A549 (cell line): ENCODE measurements around the gene ZBED4. TPM values are rescaled to one million over a fixed set of nuclear protein-coding genes. Genes with fewer than 3 reads are reported as not detected.

Source experiments
- ATAC-seq, 2 experiments: fragments of 200-7000 bp in 1 of 2; fragments of >200 bp in 1 of 2; cut with Nextera tagmentation in 1 of 2; cut with Tn5 transposase in 1 of 2; 3 replicates each; pipeline versions ENCODE4 v1.8.0 to v1.9.1; 2018 to 2020; ENCODE audit warnings: mild to moderate bottlenecking in 1 of 2, moderate library complexity in 1 of 2
- CTCF ChIA-PET: fragments of 300-600 bp; sonication (Branson Sonifier 250); formaldehyde crosslinking; extraction: SDS; loops from one replicate; lab custom pipeline; 2021; ENCODE audit warnings: antibody characterized with exemption, inconsistent platforms; lab: Yijun Ruan, JAX
- POLR2A ChIA-PET: fragments of 350-600 bp; formaldehyde crosslinking; extraction: SDS; loops from one replicate; lab custom pipeline; 2021; ENCODE audit warnings: antibody characterized with exemption, inconsistent platforms; lab: Yijun Ruan, JAX
- DNase-seq, 2 experiments: peaks; one replicate each; pipeline versions ENCODE4 v3.0.0 to v3.0.0-alpha.2; 2011 to 2016; ENCODE audit warnings: low read depth in 1 of 2, low spot score in 1 of 2
- FAIRE-seq: peaks from 2 replicates; lab custom pipeline; 2011; peaks lifted over from hg19 to GRCh38; lab: Jason Lieb, UNC
- H3K27ac ChIP-seq, 2 experiments: fragments of >200 bp; sonication (Bioruptor Twin); formaldehyde crosslinking; 3 replicates each; pipeline ENCODE4 v1.5.1; 2016 to 2017
- H3K4me1 ChIP-seq: fragments of >200 bp; sonication (Bioruptor Twin); formaldehyde crosslinking; 3 replicates; pipeline ENCODE4 v1.6.1; 2016
- H3K4me2 ChIP-seq: fragments of >200 bp; sonication (Bioruptor Twin); formaldehyde crosslinking; 3 replicates; pipeline ENCODE4 v1.6.1; 2016
- H3K4me3 ChIP-seq: fragments of >200 bp; sonication (Bioruptor Twin); formaldehyde crosslinking; 3 replicates; pipeline ENCODE4 v1.5.1; 2016
- H3K9me3 ChIP-seq: fragments of >200 bp; sonication (Bioruptor Twin); formaldehyde crosslinking; 3 replicates; pipeline ENCODE4 v1.6.1; 2016
- BHLHE40 ChIP-seq: IDR thresholded peaks from 2 replicates; pipeline ENCODE4 v1.6.1; 2012; ENCODE audit warnings: low read depth, low read length, inconsistent platforms
- CBX8 ChIP-seq: fragments of 200-600 bp; sonication (generic); IDR thresholded peaks from 2 replicates; pipeline ENCODE4 v1.6.1; 2016
- CEBPB ChIP-seq, 2 experiments: fragments of >200 bp in 1 of 2; sonication (Bioruptor Twin) in 1 of 2; formaldehyde crosslinking in 1 of 2; IDR thresholded peaks; 2 replicates each; pipeline ENCODE4 v1.6.1; 2012 to 2016
- CHD2 ChIP-seq: fragments of 150-350 bp; IDR thresholded peaks from 2 replicates; pipeline ENCODE4 v1.6.1; 2014; ENCODE audit warnings: low read length; ENCODE audit not compliant: partially characterized antibody
- ESRRA ChIP-seq: fragments of 150-350 bp; IDR thresholded peaks from 2 replicates; pipeline ENCODE4 v1.6.1; 2014; ENCODE audit warnings: mild to moderate bottlenecking, low read length, borderline replicate concordance
- FOSB ChIP-seq: fragments of 250-450 bp; sonication (Bioruptor Pico); IDR thresholded peaks from 2 replicates; pipeline ENCODE4 v1.5.0; 2020; ENCODE audit warnings: mild to moderate bottlenecking, moderate library complexity
- FOXS1 ChIP-seq: fragments of 250-450 bp; sonication (Bioruptor Pico); IDR thresholded peaks from 2 replicates; pipeline ENCODE4 v1.5.0; 2020; ENCODE audit warnings: mild to moderate bottlenecking, moderate library complexity
- HOXB13 ChIP-seq: fragments of 250-450 bp; sonication (Bioruptor Pico); IDR thresholded peaks from 2 replicates; pipeline ENCODE4 v1.5.0; 2020; ENCODE audit warnings: low read depth, mild to moderate bottlenecking, moderate library complexity
- MYC ChIP-seq: IDR thresholded peaks from 2 replicates; pipeline ENCODE4 v1.6.1; 2012; ENCODE audit warnings: mild to moderate bottlenecking, inconsistent platforms, low read length, improper control_type of control experiment, borderline replicate concordance
- NR3C1 ChIP-seq: fragments of >200 bp; sonication (Bioruptor Twin); formaldehyde crosslinking; IDR thresholded peaks from 3 replicates; pipeline ENCODE4 v1.6.1; 2017
- PHF8 ChIP-seq: fragments of 200-600 bp; sonication (generic); IDR thresholded peaks from 2 replicates; pipeline ENCODE4 v1.6.1; 2016; ENCODE audit warnings: low read depth, mild to moderate bottlenecking, antibody characterized with exemption, moderate library complexity, borderline replicate concordance
- POLR2AphosphoS2 ChIP-seq: conservative IDR thresholded peaks from 2 replicates; pipeline ENCODE4 v1.6.1; 2012; ENCODE audit warnings: low read length, improper control_type of control experiment, inconsistent platforms
- RAD21 ChIP-seq, 2 experiments: fragments of >200 bp in 1 of 2; sonication (Bioruptor Twin) in 1 of 2; formaldehyde crosslinking in 1 of 2; IDR thresholded peaks in 1 of 2; conservative IDR thresholded peaks in 1 of 2; 2 replicates in 1 of 2; 3 replicates in 1 of 2; pipeline ENCODE4 v1.6.1; 2012 to 2018; ENCODE audit warnings: inconsistent platforms in 1 of 2
- RCOR1 ChIP-seq: fragments of 150-350 bp; IDR thresholded peaks from 2 replicates; pipeline ENCODE4 v1.6.1; 2014; ENCODE audit warnings: antibody characterized with exemption, low read length, low read depth
- RNF2 ChIP-seq: fragments of 200-600 bp; sonication (generic); IDR thresholded peaks from 2 replicates; pipeline ENCODE4 v1.6.1; 2016; ENCODE audit warnings: low read depth, mild to moderate bottlenecking, antibody characterized with exemption, moderate library complexity, borderline replicate concordance
- ZC3H11A ChIP-seq: fragments of 450-650 bp; IDR thresholded peaks from 2 replicates; pipeline ENCODE4 v1.6.1; 2014; ENCODE audit warnings: antibody characterized with exemption, mild to moderate bottlenecking
- ZNF302 ChIP-seq: fragments of 250-450 bp; sonication (Bioruptor Pico); IDR thresholded peaks from 2 replicates; pipeline ENCODE4 v1.9.0; 2021; ENCODE audit warnings: inconsistent platforms, mild to moderate bottlenecking, moderate library complexity
- WGBS: methylation state at CpG from one replicate; pipeline ENCODE4 v1.1.6; 2017; ENCODE audit errors: missing lambda C conversion rate; 5-methylcytosine and 5-hydroxymethylcytosine counted together
- polyA plus RNA-seq, 4 experiments: library from polyadenylated mRNA; depleted of rRNA in 3 of 4; stranded (reverse); fragments of >200 nt; fragmentation: RNase III in 1 of 4; extraction: RNeasy Plus Mini Kit Qiagen cat#74134 plus additional on column Dnase treatment in 1 of 4; gene quantifications; 2 replicates in 3 of 4; 3 replicates in 1 of 4; pipeline ENCODE4 v1.2.3, GENCODE V29; 2011 to 2017
- TF ChIP-seq, protein P1 (sequence below): fragments of >200 bp; sonication (Bioruptor Twin); formaldehyde crosslinking; IDR thresholded peaks from 3 replicates; pipeline ENCODE4 v1.6.1; 2016
- TF ChIP-seq, protein P2 (sequence below): IDR thresholded peaks from 2 replicates; pipeline ENCODE4 v1.6.1; 2012; ENCODE audit warnings: low read depth, borderline replicate concordance
- TF ChIP-seq, protein P3 (sequence below): fragments of 250-450 bp; sonication (Bioruptor Pico); IDR thresholded peaks from 2 replicates; pipeline ENCODE4 v1.5.0; 2020; ENCODE audit warnings: low read depth, mild to moderate bottlenecking, moderate library complexity
- TF ChIP-seq, protein P4 (sequence below): fragments of 150-350 bp; IDR thresholded peaks from 2 replicates; pipeline ENCODE4 v1.6.1; 2014; ENCODE audit warnings: low read depth, mild to moderate bottlenecking, low read length

ZBED4 gene
- polyA plus RNA-seq, 2 of the 4 experiments (the other 2 are of a cell fraction) = 8.6 to 9.5 TPM

DNA sequence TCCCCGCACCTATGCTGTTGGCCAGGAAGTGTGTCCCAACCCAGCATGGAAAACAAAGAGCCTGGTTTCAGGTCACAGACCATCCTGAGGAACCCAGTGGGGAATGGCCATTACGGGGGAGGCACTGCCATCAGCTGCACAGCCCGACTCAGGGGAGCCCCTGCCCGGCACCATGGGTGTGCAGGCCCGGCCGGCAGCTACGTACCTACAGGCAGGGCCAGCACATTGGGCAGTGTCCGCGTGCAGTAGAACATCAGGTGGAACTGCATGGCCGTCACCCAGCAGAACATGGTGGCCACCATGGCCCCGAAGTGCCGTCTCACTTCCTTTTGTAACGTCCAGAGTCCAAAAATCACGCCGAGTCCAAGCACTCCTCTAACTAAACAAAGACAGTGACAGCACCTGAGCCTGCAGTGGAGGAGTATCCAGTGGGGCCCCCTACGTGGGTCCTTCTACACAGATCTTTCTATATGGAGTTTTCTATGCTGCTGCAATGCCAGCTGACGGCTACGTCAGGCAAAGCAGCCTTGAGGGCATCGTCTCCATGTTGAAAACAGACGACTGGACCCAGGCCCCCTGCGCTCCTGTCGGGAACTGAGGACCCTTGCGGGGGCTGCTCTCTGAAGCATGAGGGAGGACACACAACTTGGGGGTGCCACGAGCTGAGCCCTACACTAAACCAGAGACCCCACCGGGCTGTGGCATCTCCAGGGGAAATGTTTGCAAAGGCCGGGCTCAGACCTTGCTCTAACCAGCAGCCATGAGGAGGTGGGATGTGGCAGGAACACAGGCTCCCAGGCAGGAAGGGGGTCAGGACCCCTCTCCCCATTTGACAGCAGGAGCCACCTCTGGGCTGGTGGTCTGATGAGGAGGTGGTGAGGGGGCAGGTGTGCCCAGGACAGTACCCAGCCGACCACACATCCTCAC lies 56.8 kb downstream of the ZBED4 start:
- ATAC-seq (no peak), FAIRE-seq (no peak), DNase-seq (no peak)
- ChIA-PET CTCF (no interaction called here), POLR2A (no interaction called here)
- TF ChIP-seq, protein P1, sequence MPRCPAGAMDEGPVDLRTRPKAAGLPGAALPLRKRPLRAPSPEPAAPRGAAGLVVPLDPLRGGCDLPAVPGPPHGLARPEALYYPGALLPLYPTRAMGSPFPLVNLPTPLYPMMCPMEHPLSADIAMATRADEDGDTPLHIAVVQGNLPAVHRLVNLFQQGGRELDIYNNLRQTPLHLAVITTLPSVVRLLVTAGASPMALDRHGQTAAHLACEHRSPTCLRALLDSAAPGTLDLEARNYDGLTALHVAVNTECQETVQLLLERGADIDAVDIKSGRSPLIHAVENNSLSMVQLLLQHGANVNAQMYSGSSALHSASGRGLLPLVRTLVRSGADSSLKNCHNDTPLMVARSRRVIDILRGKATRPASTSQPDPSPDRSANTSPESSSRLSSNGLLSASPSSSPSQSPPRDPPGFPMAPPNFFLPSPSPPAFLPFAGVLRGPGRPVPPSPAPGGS = no peak
- TF ChIP-seq ZC3H11A (no peak), CEBPB (IDR thresholded peaks at IDR 0.05) (no peak), RAD21 (conservative IDR thresholded peaks at IDR 0.05 in 1 of 2, IDR thresholded peaks at IDR 0.05 in 1 of 2) (no peak), ESRRA (no peak), ZNF302 (CRISPR knock-in tag) (no peak), RCOR1 (no peak), NR3C1 (no peak), BHLHE40 (no peak), CBX8 (no peak), HOXB13 (CRISPR knock-in tag) (no peak), FOSB (no peak), FOXS1 (CRISPR knock-in tag) (no peak), POLR2AphosphoS2 (no peak), PHF8 (no peak)
- TF ChIP-seq, protein P2, sequence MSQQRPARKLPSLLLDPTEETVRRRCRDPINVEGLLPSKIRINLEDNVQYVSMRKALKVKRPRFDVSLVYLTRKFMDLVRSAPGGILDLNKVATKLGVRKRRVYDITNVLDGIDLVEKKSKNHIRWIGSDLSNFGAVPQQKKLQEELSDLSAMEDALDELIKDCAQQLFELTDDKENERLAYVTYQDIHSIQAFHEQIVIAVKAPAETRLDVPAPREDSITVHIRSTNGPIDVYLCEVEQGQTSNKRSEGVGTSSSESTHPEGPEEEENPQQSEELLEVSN = no peak
- TF ChIP-seq, protein P3, sequence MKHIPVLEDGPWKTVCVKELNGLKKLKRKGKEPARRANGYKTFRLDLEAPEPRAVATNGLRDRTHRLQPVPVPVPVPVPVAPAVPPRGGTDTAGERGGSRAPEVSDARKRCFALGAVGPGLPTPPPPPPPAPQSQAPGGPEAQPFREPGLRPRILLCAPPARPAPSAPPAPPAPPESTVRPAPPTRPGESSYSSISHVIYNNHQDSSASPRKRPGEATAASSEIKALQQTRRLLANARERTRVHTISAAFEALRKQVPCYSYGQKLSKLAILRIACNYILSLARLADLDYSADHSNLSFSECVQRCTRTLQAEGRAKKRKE (CRISPR knock-in tag) = no peak
- no peak overlapping the region for H3K27ac ChIP-seq
- no peaks in the 10 kb centered on the region for H3K9me3 ChIP-seq
- H3K4me3 ChIP-seq = no peak overlapping the region
- no peaks in the 10 kb centered on the region for H3K4me1 ChIP-seq
- H3K4me2 ChIP-seq = no peak overlapping the region
- 92% methylated on average over 13 of the region's 27 CpGs for WGBS

DNA sequence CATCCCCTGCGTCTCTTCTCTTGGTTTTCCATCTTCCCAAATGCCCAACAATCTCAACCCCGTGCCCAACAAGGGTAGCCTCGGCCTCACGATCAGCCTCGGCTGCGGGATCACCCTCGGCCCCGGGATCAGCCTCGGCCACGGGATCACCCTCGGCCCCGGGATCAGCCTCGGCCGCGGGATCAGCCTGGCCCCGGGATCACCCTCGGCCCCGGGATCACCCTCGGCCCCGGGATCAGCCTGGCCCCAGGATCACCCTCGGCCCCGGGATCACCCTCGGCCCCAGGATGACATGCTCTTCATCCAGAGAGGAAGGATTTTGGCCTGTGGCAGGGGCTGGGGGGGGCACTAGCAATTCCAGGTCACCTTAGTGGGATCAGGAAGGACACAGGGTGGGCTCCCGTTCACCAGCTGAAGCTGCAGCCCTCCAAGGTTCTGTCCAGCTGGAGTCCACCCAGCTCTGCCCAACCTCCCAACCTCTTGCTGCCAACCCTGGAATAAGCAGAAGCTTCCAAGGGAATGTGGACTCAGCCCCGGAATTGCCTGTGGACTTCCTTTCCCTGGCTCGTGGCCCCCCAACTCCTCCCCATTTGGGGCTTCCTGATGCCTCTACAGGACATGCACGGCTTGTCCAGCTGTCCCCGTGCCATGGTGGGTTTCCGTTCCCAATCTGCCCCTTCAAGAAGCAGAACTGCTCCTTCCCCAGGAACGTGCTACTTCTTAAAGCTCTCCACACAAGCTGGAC lies 58.4 kb downstream of the ZBED4 start:
- DNase-seq = no peak
- CTCF ChIA-PET = interaction anchor here (0.6 to 0.9 kb wide), 2 partner anchors 51 to 94 kb away, joined by 3 to 5 read pairs; no protein-coding TSS in a partner anchor
- WGBS = 91% methylated on average over 26 of the region's 30 CpGs
- no peak overlapping the region for H3K27ac ChIP-seq
- no peak for FAIRE-seq
- no peak overlapping the region for H3K4me2 ChIP-seq
- no peak for ATAC-seq
- TF ChIP-seq POLR2AphosphoS2 = no peak
- TF ChIP-seq CHD2 = no peak
- TF ChIP-seq, protein P4, sequence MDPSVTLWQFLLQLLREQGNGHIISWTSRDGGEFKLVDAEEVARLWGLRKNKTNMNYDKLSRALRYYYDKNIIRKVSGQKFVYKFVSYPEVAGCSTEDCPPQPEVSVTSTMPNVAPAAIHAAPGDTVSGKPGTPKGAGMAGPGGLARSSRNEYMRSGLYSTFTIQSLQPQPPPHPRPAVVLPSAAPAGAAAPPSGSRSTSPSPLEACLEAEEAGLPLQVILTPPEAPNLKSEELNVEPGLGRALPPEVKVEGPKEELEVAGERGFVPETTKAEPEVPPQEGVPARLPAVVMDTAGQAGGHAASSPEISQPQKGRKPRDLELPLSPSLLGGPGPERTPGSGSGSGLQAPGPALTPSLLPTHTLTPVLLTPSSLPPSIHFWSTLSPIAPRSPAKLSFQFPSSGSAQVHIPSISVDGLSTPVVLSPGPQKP = no peak
- TF ChIP-seq ESRRA = no peak
- no peak for TF ChIP-seq RNF2
- TF ChIP-seq MYC = no peak
- no peak for TF ChIP-seq FOSB
- TF ChIP-seq, all 56 proteins: peak for 0
- POLR2A ChIA-PET = no interaction called here
- Histone ChIP-seq H3K4me1 (no peaks in the 10 kb centered on the region), H3K9me3 (no peaks in the 10 kb centered on the region), H3K4me3 (no peak overlapping the region)
